GM21825 (cell line): ENCODE data around the gene LRP8.
A peak's percentile ranks its signal among the peaks of the same experiment; 100 is the strongest.

Experiments
- ATAC-seq: cut with Tn5 transposase; IDR thresholded peaks from one replicate; pipeline ENCODE4 v1.9.1; 2021; ENCODE audit warnings: mild to moderate bottlenecking, moderate library complexity; ENCODE audit not compliant: unreplicated experiment

Gene LRP8

GRCh38 chr1:53361541-53361961 lies 33.7 kb upstream of the LRP8 start:
- ATAC-seq, result no peak

- ATAC-seq, result no peak
Observed at GRCh38 chr1:53359934-53360276, 32.0 kb upstream of the LRP8 start.

GRCh38 chr1:53359225-53359933 lies 31.5 kb upstream of the LRP8 start:
- ATAC-seq, result no peak

- no peak for ATAC-seq
Observed at GRCh38 chr1:53356637-53357036, 28.8 kb upstream of the LRP8 start.

GRCh38 chr1:53354119-53354518 lies 26.2 kb upstream of the LRP8 start:
- ATAC-seq, result no peak

GRCh38 chr1:53352561-53352960 lies 24.7 kb upstream of the LRP8 start:
- no peak for ATAC-seq

- no peak for ATAC-seq
Observed at GRCh38 chr1:53350853-53351767, 23.2 kb upstream of the LRP8 start.

GRCh38 chr1:53349968-53350852 lies 22.3 kb upstream of the LRP8 start:
- ATAC-seq, result no peak

- ATAC-seq, result no peak
Observed at GRCh38 chr1:53349369-53349835, 21.5 kb upstream of the LRP8 start.

GRCh38 chr1:53348486-53349368 lies 20.9 kb upstream of the LRP8 start:
- ATAC-seq, result no peak

- ATAC-seq, result no peak
Observed at GRCh38 chr1:53346814-53347176, 18.9 kb upstream of the LRP8 start.

GRCh38 chr1:53345996-53346813 lies 18.3 kb upstream of the LRP8 start:
- ATAC-seq, result no peak

GRCh38 chr1:53344921-53345838 lies 17.3 kb upstream of the LRP8 start:
- peak; percentile 84 for ATAC-seq

GRCh38 chr1:53343831-53344668 lies 16.2 kb upstream of the LRP8 start:
- no peak for ATAC-seq

- no peak for ATAC-seq
Observed at GRCh38 chr1:53342735-53343470, 15.0 kb upstream of the LRP8 start.

GRCh38 chr1:53341961-53342707 lies 14.3 kb upstream of the LRP8 start:
- ATAC-seq, result no peak
